Measurements from ENCODE around the gene TMEM141.
"Not testable (repeated sequence)": the region's sequence is repeated elsewhere in the genome, so short reads cannot be mapped to it uniquely, and the experiment has no call there.

The TMEM141 gene

GRCh38 chr9:136762221-136762691 lies 28.9 kb upstream of the TMEM141 start:
- no peak overlapping the region for H3K27ac ChIP-seq (ENCODE audit: insufficient read depth, low read depth, low read length, poor library complexity, severe bottlenecking)
- 90% methylated on average over 17 of the region's 17 CpGs for WGBS, 2 experiments
- no peaks in the 10 kb centered on the region for H3K27me3 ChIP-seq (ENCODE audit: control insufficient read depth, insufficient read depth, low read length, poor library complexity, severe bottlenecking)
- H3K4me3 ChIP-seq (ENCODE audit: insufficient read depth, low read depth, low read length) = no peak overlapping the region
- no peaks in the 10 kb centered on the region for H3K9me3 ChIP-seq (ENCODE audit: control insufficient read depth, low read length)
- H3K4me1 ChIP-seq (ENCODE audit: control insufficient read depth, insufficient read depth, low read length) = peaks cover 5% of the 10 kb centered on the region
- H3K36me3 ChIP-seq (ENCODE audit: control insufficient read depth, insufficient read depth, low read length) = no peaks in the 10 kb centered on the region

GRCh38 chr9:136762915-136763648 lies 28.1 kb upstream of the TMEM141 start:
- H3K9me3 ChIP-seq (ENCODE audit: control insufficient read depth, low read length) = no peaks in the 10 kb centered on the region
- peaks cover 5% of the 10 kb centered on the region for H3K4me1 ChIP-seq (ENCODE audit: control insufficient read depth, insufficient read depth, low read length)
- H3K36me3 ChIP-seq (ENCODE audit: control insufficient read depth, insufficient read depth, low read length) = no peaks in the 10 kb centered on the region
- WGBS, 2 experiments = 17 to 19% methylated on average over 30 to 37 of the region's 37 CpGs
- H3K27me3 ChIP-seq (ENCODE audit: control insufficient read depth, insufficient read depth, low read length, poor library complexity, severe bottlenecking) = peaks cover 4% of the 10 kb centered on the region
- H3K27ac ChIP-seq (ENCODE audit: insufficient read depth, low read depth, low read length, poor library complexity, severe bottlenecking) = no peak overlapping the region
- no peak overlapping the region for H3K4me3 ChIP-seq (ENCODE audit: insufficient read depth, low read depth, low read length)

- WGBS, 2 experiments = 89 to 92% methylated on average over 14 of the region's 14 CpGs
- H3K9me3 ChIP-seq (ENCODE audit: control insufficient read depth, low read length) = no peaks in the 10 kb centered on the region
Observed at GRCh38 chr9:136763649-136764035, 27.5 kb upstream of the TMEM141 start.

GRCh38 chr9:136764301-136764891 lies 26.7 kb upstream of the TMEM141 start, which contains the start of gene LCN15:
Gene LCN15, minus strand, starts transcription at chr9:136764518. Its CDS starts 30 bp downstream, at chr9:136764488.
- H3K9me3 ChIP-seq (ENCODE audit: control insufficient read depth, low read length) = no peaks in the 10 kb centered on the region
- 85 to 86% methylated on average over 14 of the region's 14 CpGs for WGBS, 2 experiments

More at GRCh38 chr9:136763649-136764035, 27.5 kb upstream of the TMEM141 start:
- Histone ChIP-seq H3K4me3 (ENCODE audit: insufficient read depth, low read depth, low read length) (no peak overlapping the region), H3K4me1 (ENCODE audit: control insufficient read depth, insufficient read depth, low read length) (peaks cover 5% of the 10 kb centered on the region), H3K27me3 (ENCODE audit: control insufficient read depth, insufficient read depth, low read length, poor library complexity, severe bottlenecking) (peaks cover 5% of the 10 kb centered on the region), H3K27ac (ENCODE audit: insufficient read depth, low read depth, low read length, poor library complexity, severe bottlenecking) (no peak overlapping the region), H3K36me3 (ENCODE audit: control insufficient read depth, insufficient read depth, low read length) (no peaks in the 10 kb centered on the region)

GRCh38 chr9:136765041-136765440 lies 26.1 kb upstream of the TMEM141 start:
- H3K36me3 ChIP-seq (ENCODE audit: control insufficient read depth, insufficient read depth, low read length) = no peaks in the 10 kb centered on the region
- whole genome bisulfite sequencing, 2 experiments = 93 to 94% methylated on average over 14 of the region's 14 CpGs
- no peak overlapping the region for H3K27ac ChIP-seq (ENCODE audit: insufficient read depth, low read depth, low read length, poor library complexity, severe bottlenecking)
- H3K4me3 ChIP-seq (ENCODE audit: insufficient read depth, low read depth, low read length) = no peak overlapping the region
- peaks cover 5% of the 10 kb centered on the region for H3K27me3 ChIP-seq (ENCODE audit: control insufficient read depth, insufficient read depth, low read length, poor library complexity, severe bottlenecking)
- H3K4me1 ChIP-seq (ENCODE audit: control insufficient read depth, insufficient read depth, low read length) = peaks cover 5% of the 10 kb centered on the region
- H3K9me3 ChIP-seq (ENCODE audit: control insufficient read depth, low read length) = no peaks in the 10 kb centered on the region

More at GRCh38 chr9:136764301-136764891, 26.7 kb upstream of the TMEM141 start, which contains the start of gene LCN15:
- no peak within 1 kb of the TSS for H3K4me3 ChIP-seq (ENCODE audit: insufficient read depth, low read depth, low read length)
- no peaks in the 10 kb centered on the region for H3K36me3 ChIP-seq (ENCODE audit: control insufficient read depth, insufficient read depth, low read length)
- H3K4me1 ChIP-seq (ENCODE audit: control insufficient read depth, insufficient read depth, low read length) = peaks cover 5% of the 10 kb centered on the region
- H3K27ac ChIP-seq (ENCODE audit: insufficient read depth, low read depth, low read length, poor library complexity, severe bottlenecking) = no peak within 1 kb of the TSS
- peaks cover 5% of the 10 kb centered on the region for H3K27me3 ChIP-seq (ENCODE audit: control insufficient read depth, insufficient read depth, low read length, poor library complexity, severe bottlenecking)

- 89 to 90% methylated on average over 11 to 14 of the region's 14 CpGs for WGBS, 2 experiments
- not testable (repeated sequence) for H3K27ac ChIP-seq (ENCODE audit: insufficient read depth, low read depth, low read length, poor library complexity, severe bottlenecking); H3K4me3 ChIP-seq (ENCODE audit: insufficient read depth, low read depth, low read length); H3K27me3 ChIP-seq (ENCODE audit: control insufficient read depth, insufficient read depth, low read length, poor library complexity, severe bottlenecking); H3K4me1 ChIP-seq (ENCODE audit: control insufficient read depth, insufficient read depth, low read length); H3K9me3 ChIP-seq (ENCODE audit: control insufficient read depth, low read length); H3K36me3 ChIP-seq (ENCODE audit: control insufficient read depth, insufficient read depth, low read length)
Observed at GRCh38 chr9:136765745-136766409, 25.3 kb upstream of the TMEM141 start.

GRCh38 chr9:136766410-136767120 lies 24.6 kb upstream of the TMEM141 start:
- not testable (repeated sequence) for H3K9me3 ChIP-seq (ENCODE audit: control insufficient read depth, low read length); H3K4me1 ChIP-seq (ENCODE audit: control insufficient read depth, insufficient read depth, low read length); H3K27ac ChIP-seq (ENCODE audit: insufficient read depth, low read depth, low read length, poor library complexity, severe bottlenecking); H3K27me3 ChIP-seq (ENCODE audit: control insufficient read depth, insufficient read depth, low read length, poor library complexity, severe bottlenecking); H3K4me3 ChIP-seq (ENCODE audit: insufficient read depth, low read depth, low read length); H3K36me3 ChIP-seq (ENCODE audit: control insufficient read depth, insufficient read depth, low read length)
- 52 to 57% methylated on average over 17 of the region's 18 CpGs for WGBS, 2 experiments

- Histone ChIP-seq H3K27me3 (ENCODE audit: control insufficient read depth, insufficient read depth, low read length, poor library complexity, severe bottlenecking) (peaks cover 5% of the 10 kb centered on the region), H3K4me3 (ENCODE audit: insufficient read depth, low read depth, low read length) (no peak overlapping the region), H3K27ac (ENCODE audit: insufficient read depth, low read depth, low read length, poor library complexity, severe bottlenecking) (no peak overlapping the region), H3K36me3 (ENCODE audit: control insufficient read depth, insufficient read depth, low read length) (no peaks in the 10 kb centered on the region), H3K4me1 (ENCODE audit: control insufficient read depth, insufficient read depth, low read length) (no peaks in the 10 kb centered on the region), H3K9me3 (ENCODE audit: control insufficient read depth, low read length) (no peaks in the 10 kb centered on the region)
- WGBS, 2 experiments = 16 to 20% methylated on average over 16 of the region's 16 CpGs
Observed at GRCh38 chr9:136769710-136770191, 21.4 kb upstream of the TMEM141 start.

GRCh38 chr9:136771907-136772415 lies 19.2 kb upstream of the TMEM141 start:
- H3K9me3 ChIP-seq (ENCODE audit: control insufficient read depth, low read length) = no peaks in the 10 kb centered on the region
- 84 to 86% methylated on average over 3 of the region's 3 CpGs for WGBS, 2 experiments
- H3K27ac ChIP-seq (ENCODE audit: insufficient read depth, low read depth, low read length, poor library complexity, severe bottlenecking) = no peak overlapping the region
- H3K4me1 ChIP-seq (ENCODE audit: control insufficient read depth, insufficient read depth, low read length) = no peaks in the 10 kb centered on the region
- no peaks in the 10 kb centered on the region for H3K36me3 ChIP-seq (ENCODE audit: control insufficient read depth, insufficient read depth, low read length)
- no peak overlapping the region for H3K4me3 ChIP-seq (ENCODE audit: insufficient read depth, low read depth, low read length)
- H3K27me3 ChIP-seq (ENCODE audit: control insufficient read depth, insufficient read depth, low read length, poor library complexity, severe bottlenecking) = peaks cover 5% of the 10 kb centered on the region
